Endothelial cell of umbilical vein (primary cell): ENCODE data around the gene ATRNL1.

ENCODE experiments used
- EZH2 ChIP-seq: IDR thresholded peaks from 2 replicates; pipeline ENCODE4 v1.6.1; 2012; ENCODE audit warnings: borderline replicate concordance, low read depth, mild to moderate bottlenecking, moderate library complexity, low read length, inconsistent platforms; ENCODE audit not compliant: severe bottlenecking
- MAX ChIP-seq: IDR thresholded peaks from 2 replicates; pipeline ENCODE4 v1.6.1; 2011; ENCODE audit not compliant: insufficient read depth, insufficient read length
- POLR2A ChIP-seq: IDR thresholded peaks from 2 replicates; pipeline ENCODE4 v1.6.1; 2012; ENCODE audit warnings: low read depth, mild to moderate bottlenecking, control low read depth, low read length
- TF ChIP-seq, protein P1 (sequence below), 2 donors: IDR thresholded peaks; 1 replicate in 1 of 2; 2 replicates in 1 of 2; pipeline ENCODE4 v1.5.1; 2011; ENCODE audit warnings: low read length in 2 of 2, mild to moderate bottlenecking in 2 of 2, moderate library complexity in 2 of 2, control low read depth in 1 of 2, inconsistent platforms in 1 of 2, low read depth in 1 of 2; ENCODE audit not compliant: insufficient read depth in 1 of 2; ENCODE audit errors: extremely low read depth in 1 of 2

DNA sequence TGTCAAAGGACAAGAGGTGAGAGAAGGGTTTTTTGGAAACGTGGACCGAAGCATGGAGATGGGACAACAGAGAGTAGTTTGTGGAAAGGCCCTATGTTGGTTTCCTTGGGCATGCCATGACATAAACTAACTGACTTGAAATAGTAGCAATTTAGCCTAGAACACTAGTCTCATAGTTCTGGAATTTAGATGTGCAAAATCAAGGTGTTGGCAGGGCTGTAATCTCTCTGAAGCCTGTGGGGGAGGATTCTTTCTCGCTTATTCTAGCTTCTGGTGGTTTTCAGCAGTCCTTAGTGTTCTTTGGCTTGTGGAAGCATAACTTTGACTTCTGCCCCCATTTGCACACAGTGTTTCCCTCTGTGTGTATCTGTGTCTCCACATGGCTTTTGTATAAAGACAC, 896.5 kb downstream of the ATRNL1 start:
- TF ChIP-seq, protein P1, sequence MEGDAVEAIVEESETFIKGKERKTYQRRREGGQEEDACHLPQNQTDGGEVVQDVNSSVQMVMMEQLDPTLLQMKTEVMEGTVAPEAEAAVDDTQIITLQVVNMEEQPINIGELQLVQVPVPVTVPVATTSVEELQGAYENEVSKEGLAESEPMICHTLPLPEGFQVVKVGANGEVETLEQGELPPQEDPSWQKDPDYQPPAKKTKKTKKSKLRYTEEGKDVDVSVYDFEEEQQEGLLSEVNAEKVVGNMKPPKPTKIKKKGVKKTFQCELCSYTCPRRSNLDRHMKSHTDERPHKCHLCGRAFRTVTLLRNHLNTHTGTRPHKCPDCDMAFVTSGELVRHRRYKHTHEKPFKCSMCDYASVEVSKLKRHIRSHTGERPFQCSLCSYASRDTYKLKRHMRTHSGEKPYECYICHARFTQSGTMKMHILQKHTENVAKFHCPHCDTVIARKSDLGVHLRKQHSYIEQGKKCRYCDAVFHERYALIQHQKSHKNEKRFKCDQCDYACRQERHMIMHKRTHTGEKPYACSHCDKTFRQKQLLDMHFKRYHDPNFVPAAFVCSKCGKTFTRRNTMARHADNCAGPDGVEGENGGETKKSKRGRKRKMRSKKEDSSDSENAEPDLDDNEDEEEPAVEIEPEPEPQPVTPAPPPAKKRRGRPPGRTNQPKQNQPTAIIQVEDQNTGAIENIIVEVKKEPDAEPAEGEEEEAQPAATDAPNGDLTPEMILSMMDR (IDR thresholded peaks at IDR 0.05; ENCODE audit: extremely low read depth in 1 of 2, insufficient read depth in 1 of 2, low read depth in 1 of 2, low read length in 2 of 2) = no peak
- TF ChIP-seq POLR2A = no peak
- no peak for TF ChIP-seq MAX
- no peak for TF ChIP-seq EZH2
